Cerebellar cortex (tissue), 1 donor: ENCODE data around the gene HOXA5.

ENCODE experiments used
- DNase-seq: peaks from one replicate; pipeline ENCODE4 v3.0.0-alpha.2; 2015; ENCODE audit warnings: low spot score

The HOXA5 gene

GRCh38 chr7:27133409-27134231 lies 9.9 kb downstream of the HOXA5 start:
- DNase-seq, result no peak

- no peak for DNase-seq
Measured at GRCh38 chr7:27132978-27133377, 10.5 kb downstream of the HOXA5 start.

GRCh38 chr7:27132214-27132613 lies 11.3 kb downstream of the HOXA5 start:
- no peak for DNase-seq

GRCh38 chr7:27131390-27131819 lies 12.1 kb downstream of the HOXA5 start:
- DNase-seq, result no peak

GRCh38 chr7:27130540-27131389 lies 12.7 kb downstream of the HOXA5 start, which contains the start of gene HOXA4:
Gene HOXA4, minus strand, starts transcription at chr7:27130757. Its CDS starts 24 bp downstream, at chr7:27130733.
- DNase-seq, result peak; percentile 63

GRCh38 chr7:27129729-27130539 lies 13.5 kb downstream of the HOXA5 start:
- no peak for DNase-seq

GRCh38 chr7:27128776-27129728 lies 14.4 kb downstream of the HOXA5 start:
- DNase-seq, result no peak

GRCh38 chr7:27128034-27128433 lies 15.4 kb downstream of the HOXA5 start:
- DNase-seq, result no peak

- DNase-seq, result no peak
Measured at GRCh38 chr7:27126596-27127327, 16.7 kb downstream of the HOXA5 start.

- no peak for DNase-seq
Measured at GRCh38 chr7:27125986-27126394, 17.5 kb downstream of the HOXA5 start.

- no peak for DNase-seq
Measured at GRCh38 chr7:27124902-27125689, 18.4 kb downstream of the HOXA5 start.

- no peak for DNase-seq
Measured at GRCh38 chr7:27124096-27124901, 19.2 kb downstream of the HOXA5 start.

GRCh38 chr7:27123477-27124053 lies 19.9 kb downstream of the HOXA5 start:
- no peak for DNase-seq

GRCh38 chr7:27123007-27123476 lies 20.4 kb downstream of the HOXA5 start:
- no peak for DNase-seq

- DNase-seq, result no peak
Measured at GRCh38 chr7:27122077-27122910, 21.2 kb downstream of the HOXA5 start.

- no peak for DNase-seq
Measured at GRCh38 chr7:27121684-27122076, 21.8 kb downstream of the HOXA5 start.

- DNase-seq, result no peak
Measured at GRCh38 chr7:27119412-27119911, 24.0 kb downstream of the HOXA5 start.
